GM12878 (cell line): ENCODE data around the gene CYP26B1. TPM values are rescaled to one million over a fixed set of nuclear protein-coding genes. Genes with fewer than 3 reads are reported as not detected.

Experiments
- ATAC-seq: fragments of 200-7000 bp; cut with Tn5 transposase; 3 replicates; pipeline ENCODE4 v1.9.1; 2020; ENCODE audit warnings: mild to moderate bottlenecking, moderate library complexity
- BruUV-seq: library from RNA; stranded (reverse); fragments of 400-500 nt; replicated peaks from 2 replicates; lab custom pipeline; 2021; lab: Mats Ljungman, UMichigan
- CTCF ChIA-PET: fragments of 300-600 bp; sonication (Branson Sonifier 250); formaldehyde crosslinking; extraction: SDS; loops from one replicate; lab custom pipeline; 2021; ENCODE audit warnings: inconsistent platforms; lab: Yijun Ruan, JAX
- POLR2A ChIA-PET: fragments of 350-600 bp; formaldehyde crosslinking; extraction: SDS; loops from one replicate; lab custom pipeline; 2021; ENCODE audit warnings: inconsistent platforms; lab: Charles Lee
- RAD21 ChIA-PET: fragments of 300-600 bp; sonication (Branson Sonifier 250); formaldehyde crosslinking; loops from one replicate; lab custom pipeline; 2023; ENCODE audit warnings: antibody characterized with exemption; ENCODE audit not compliant: unreplicated experiment; lab: Charles Lee
- SMC1A ChIA-PET: fragments of 300-600 bp; sonication (Branson Sonifier 250); formaldehyde crosslinking; loops from one replicate; lab custom pipeline; 2023; ENCODE audit not compliant: unreplicated experiment, uncharacterized antibody; lab: Charles Lee
- DNase-seq: peaks from one replicate; pipeline ENCODE4 v3.0.0-alpha.2; 2011; ENCODE audit warnings: low read depth, low spot score
- FAIRE-seq: peaks from 3 replicates; lab custom pipeline; 2011; peaks lifted over from hg19 to GRCh38; lab: Jason Lieb, UNC
- H2AFZ ChIP-seq: 2 replicates; pipeline ENCODE4 v1.6.0; 2011; ENCODE audit warnings: low read depth, low read length, control low read depth; ENCODE audit not compliant: control insufficient read depth
- H3K27ac ChIP-seq: 2 replicates; pipeline ENCODE4 v1.5.1; 2011; ENCODE audit warnings: control low read depth; ENCODE audit not compliant: control insufficient read depth, insufficient read depth
- H3K27me3 ChIP-seq, 2 experiments: replicated peaks in 1 of 2; 2 replicates each; pipeline versions ENCODE4 v1.6.0 to v1.6.1; 2011; ENCODE audit warnings: low read length in 1 of 2; ENCODE audit not compliant: control insufficient read depth in 2 of 2, insufficient read depth in 2 of 2
- H3K36me3 ChIP-seq, 2 experiments: 2 replicates each; pipeline ENCODE4 v1.5.1; 2011; ENCODE audit warnings: low read length in 1 of 2; ENCODE audit not compliant: control insufficient read depth in 2 of 2, insufficient read depth in 2 of 2
- H3K4me1 ChIP-seq: 2 replicates; pipeline ENCODE4 v1.6.1; 2011; ENCODE audit warnings: mild to moderate bottlenecking, low read length, moderate library complexity, mixed read lengths; ENCODE audit not compliant: control insufficient read depth, insufficient read depth
- H3K4me2 ChIP-seq: 2 replicates; pipeline ENCODE4 v1.6.0; 2011; ENCODE audit warnings: control low read depth; ENCODE audit not compliant: control insufficient read depth, insufficient read depth
- H3K4me3 ChIP-seq: fragments of 200-600 bp; sonication (generic); 2 replicates; pipeline ENCODE4 v1.5.1; 2016
- H3K79me2 ChIP-seq: 2 replicates; pipeline ENCODE4 v1.6.0; 2011; ENCODE audit warnings: low read length; ENCODE audit not compliant: control insufficient read depth, insufficient read depth
- H3K9ac ChIP-seq: 2 replicates; pipeline ENCODE4 v1.8.0; 2011; ENCODE audit warnings: low read length, control low read depth, mixed read lengths; ENCODE audit not compliant: control insufficient read depth, insufficient read depth
- H3K9me3 ChIP-seq: replicated peaks from 3 replicates; pipeline ENCODE4 v1.5.1; 2011; ENCODE audit warnings: mild to moderate bottlenecking, low read length; ENCODE audit not compliant: control insufficient read depth, insufficient read depth
- H4K20me1 ChIP-seq: 2 replicates; pipeline ENCODE4 v1.6.0; 2011; ENCODE audit not compliant: control insufficient read depth, insufficient read depth
- BACH1 ChIP-seq: fragments of 450-650 bp; IDR thresholded peaks from 2 replicates; pipeline ENCODE4 v1.6.1; 2017; ENCODE audit warnings: mild to moderate bottlenecking, borderline replicate concordance
- CBX5 ChIP-seq: sonication (generic); IDR thresholded peaks from 2 replicates; pipeline ENCODE4 v1.6.1; 2016; ENCODE audit warnings: low read depth, moderate library complexity, mild to moderate bottlenecking, inconsistent platforms
- EP300 ChIP-seq, 2 experiments: fragments of 150-350 bp in 1 of 2; IDR thresholded peaks; 2 replicates each; pipeline ENCODE4 v1.6.1; 2011 to 2012; ENCODE audit warnings: low read depth in 2 of 2, low read length in 2 of 2, borderline replicate concordance in 1 of 2, improper control_type of control experiment in 1 of 2, inconsistent platforms in 1 of 2; ENCODE audit not compliant: control insufficient read depth in 1 of 2
- IRF4 ChIP-seq: IDR thresholded peaks from 2 replicates; pipeline ENCODE4 v1.6.1; 2011; ENCODE audit warnings: low read depth, low read length
- MEF2A ChIP-seq: IDR thresholded peaks from 2 replicates; pipeline ENCODE4 v1.6.1; 2011; ENCODE audit warnings: low read depth, mild to moderate bottlenecking, low read length, moderate library complexity; ENCODE audit not compliant: insufficient read depth
- PAX8 ChIP-seq: fragments of 450-650 bp; IDR thresholded peaks from 2 replicates; pipeline ENCODE4 v1.6.1; 2017; ENCODE audit warnings: mild to moderate bottlenecking, moderate library complexity
- RB1 ChIP-seq: fragments of 450-650 bp; formaldehyde crosslinking; IDR thresholded peaks from 2 replicates; pipeline ENCODE4 v1.6.1; 2017; ENCODE audit warnings: mild to moderate bottlenecking, borderline replicate concordance
- SPI1 ChIP-seq: IDR thresholded peaks from 2 replicates; pipeline ENCODE4 v1.6.1; 2011; ENCODE audit warnings: low read depth, mild to moderate bottlenecking, low read length, moderate library complexity, borderline replicate concordance; ENCODE audit not compliant: insufficient read depth
- TBL1XR1 ChIP-seq: IDR thresholded peaks from 2 replicates; pipeline ENCODE4 v1.6.1; 2012; ENCODE audit warnings: low read depth, low read length, improper control_type of control experiment
- TCF7 ChIP-seq: IDR thresholded peaks from 2 replicates; pipeline ENCODE4 v1.6.1; 2014; ENCODE audit warnings: antibody characterized with exemption, borderline replicate concordance
- ZNF207 ChIP-seq: fragments of 450-650 bp; IDR thresholded peaks from 2 replicates; pipeline ENCODE4 v1.6.1; 2014; ENCODE audit warnings: antibody characterized with exemption, mild to moderate bottlenecking, borderline replicate concordance
- WGBS: methylation state at CpG from one replicate; pipeline ENCODE4 v1.1.6; 2016; ENCODE audit warnings: low lambda C conversion rate; ENCODE audit not compliant: insufficient replicate concordance, insufficient coverage; ENCODE audit errors: missing lambda C conversion rate; 5-methylcytosine and 5-hydroxymethylcytosine counted together
- in situ Hi-C: fragments of 300-500 bp; cut with MboI; formaldehyde crosslinking; loops from 9 replicates; pipeline ENCODE4 v1.14.3; 2018; ENCODE audit warnings: mixed read lengths
- intact Hi-C: fragments of 100-400 bp; cut with micrococcal nuclease; formaldehyde crosslinking; loops from one replicate; pipeline ENCODE4 v1.14.2; 2022; ENCODE audit not compliant: unreplicated experiment
- polyA plus RNA-seq, 11 experiments: library from polyadenylated mRNA; depleted of rRNA in 4 of 11; unstranded in 6 of 11; stranded (reverse) in 5 of 11; fragments of >200 nt; fragmentation: Nextera tagmentation in 4 of 11; fragmentation: Illumina TruSeq in 1 of 11; extraction: Ambion mirVana in 4 of 11; extraction: Trizol in 1 of 11; gene quantifications; 1 replicate in 1 of 11; 2 replicates in 10 of 11; pipeline versions ENCODE4 v1.2.1 to v1.2.3, GENCODE V29; 2011 to 2016; ENCODE audit warnings: inconsistent platforms in 2 of 11, missing spikeins in 2 of 11, low read depth in 1 of 11
- total RNA-seq, 4 experiments: library from RNA; depleted of rRNA in 3 of 4; stranded (reverse); fragments of >200 nt in 3 of 4; fragmentation: Illumina TruSeq in 1 of 4; extraction: Trizol in 1 of 4; gene quantifications; 2 replicates each; pipeline versions ENCODE4 v1.2.1 to v1.2.3, GENCODE V29; 2013 to 2021
- TF ChIP-seq, protein P1 (sequence below): fragments of 450-650 bp; IDR thresholded peaks from 2 replicates; pipeline ENCODE4 v1.6.1; 2017; ENCODE audit warnings: mild to moderate bottlenecking
- TF ChIP-seq, protein P2 (sequence below): IDR thresholded peaks from 2 replicates; pipeline ENCODE4 v1.6.1; 2012; ENCODE audit warnings: low read depth, low read length, improper control_type of control experiment

Gene CYP26B1
- total and polyA plus RNA-seq, 10 of the 15 experiments (the other 5 are each of a cell fraction or from before 2014, with no cell fraction given): not detected

DNA sequence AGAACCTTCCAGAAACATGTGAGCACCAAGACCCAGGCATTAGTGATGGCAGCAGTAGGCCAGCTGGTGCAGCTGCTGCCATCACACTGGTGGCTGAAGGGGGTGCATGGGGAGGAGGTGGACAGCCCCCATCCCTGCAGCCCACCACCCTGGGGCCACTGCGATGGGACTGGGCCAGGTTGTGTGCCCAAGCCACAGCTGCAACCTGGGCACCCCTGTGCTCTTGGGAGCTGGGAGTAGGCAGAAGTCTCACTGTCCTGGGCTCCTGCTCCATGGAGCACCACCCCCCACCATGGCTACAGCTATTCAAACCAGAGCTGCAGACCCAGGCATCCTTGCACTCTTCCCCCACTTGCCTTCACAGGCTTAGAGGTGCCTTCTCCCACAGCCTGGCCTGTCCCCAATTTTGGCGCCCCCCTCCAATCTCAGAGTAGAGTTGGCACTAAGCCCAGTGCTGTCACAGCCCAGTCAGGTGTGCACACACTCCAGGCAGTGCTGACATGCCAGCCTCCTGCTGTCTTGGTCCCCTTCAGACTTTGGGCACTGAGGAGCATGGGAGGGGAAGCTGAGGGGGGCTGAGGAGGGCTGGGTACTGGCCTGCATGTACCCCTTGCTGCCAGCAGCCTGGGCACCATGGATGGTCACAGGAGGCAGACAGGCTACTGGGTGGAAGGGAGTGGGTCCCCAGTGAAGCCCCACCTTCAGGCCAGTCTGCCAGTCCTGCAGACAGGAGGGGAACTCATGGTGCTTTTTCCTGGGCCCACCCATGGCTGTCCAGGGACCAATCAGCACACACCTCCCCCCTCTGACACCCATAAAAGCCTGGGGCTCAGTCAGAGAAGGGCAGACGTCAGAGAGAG, 67.1 kb downstream of the CYP26B1 start:
- WGBS: 0% methylated on average over 3 of the region's 3 CpGs
- intact Hi-C loops: no loop called here

More for the DNA sequence above, 67.1 kb downstream of the CYP26B1 start:
- ATAC-seq (no peak), DNase-seq (no peak), FAIRE-seq (no peak)
- Histone ChIP-seq H3K9me3 (no peaks in the 10 kb centered on the region), H3K4me3 (no peak overlapping the region), H3K27ac (no peak overlapping the region), H3K9ac (no peak overlapping the region), H3K79me2 (no peaks in the 10 kb centered on the region), H3K36me3 (no peaks in the 10 kb centered on the region), H2AFZ (no peak overlapping the region), H4K20me1 (no peaks in the 10 kb centered on the region), H3K4me2 (no peak overlapping the region), H3K4me1 (no peaks in the 10 kb centered on the region), H3K27me3 (no peaks in the 10 kb centered on the region)
- no TSS peak for BruUV-seq
- CTCF ChIA-PET: no interaction called here
- POLR2A ChIA-PET: no interaction called here
- RAD21 ChIA-PET: no interaction called here
- SMC1A ChIA-PET: no interaction called here
- TF ChIP-seq TBL1XR1 (no peak), ZNF207 (no peak), CBX5 (no peak), EP300 (IDR thresholded peaks at IDR 0.05; ENCODE audit: borderline replicate concordance in 1 of 2, control insufficient read depth in 1 of 2, low read depth in 2 of 2, low read length in 2 of 2) (no peak), MEF2A (no peak), BACH1 (no peak), TCF7 (no peak), IRF4 (no peak), RB1 (no peak), PAX8 (no peak), SPI1 (no peak)
- TF ChIP-seq, protein P1, sequence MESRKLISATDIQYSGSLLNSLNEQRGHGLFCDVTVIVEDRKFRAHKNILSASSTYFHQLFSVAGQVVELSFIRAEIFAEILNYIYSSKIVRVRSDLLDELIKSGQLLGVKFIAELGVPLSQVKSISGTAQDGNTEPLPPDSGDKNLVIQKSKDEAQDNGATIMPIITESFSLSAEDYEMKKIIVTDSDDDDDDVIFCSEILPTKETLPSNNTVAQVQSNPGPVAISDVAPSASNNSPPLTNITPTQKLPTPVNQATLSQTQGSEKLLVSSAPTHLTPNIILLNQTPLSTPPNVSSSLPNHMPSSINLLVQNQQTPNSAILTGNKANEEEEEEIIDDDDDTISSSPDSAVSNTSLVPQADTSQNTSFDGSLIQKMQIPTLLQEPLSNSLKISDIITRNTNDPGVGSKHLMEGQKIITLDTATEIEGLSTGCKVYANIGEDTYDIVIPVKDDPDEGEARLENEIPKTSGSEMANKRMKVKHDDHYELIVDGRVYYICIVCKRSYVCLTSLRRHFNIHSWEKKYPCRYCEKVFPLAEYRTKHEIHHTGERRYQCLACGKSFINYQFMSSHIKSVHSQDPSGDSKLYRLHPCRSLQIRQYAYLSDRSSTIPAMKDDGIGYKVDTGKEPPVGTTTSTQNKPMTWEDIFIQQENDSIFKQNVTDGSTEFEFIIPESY: no peak
- TF ChIP-seq, protein P2, sequence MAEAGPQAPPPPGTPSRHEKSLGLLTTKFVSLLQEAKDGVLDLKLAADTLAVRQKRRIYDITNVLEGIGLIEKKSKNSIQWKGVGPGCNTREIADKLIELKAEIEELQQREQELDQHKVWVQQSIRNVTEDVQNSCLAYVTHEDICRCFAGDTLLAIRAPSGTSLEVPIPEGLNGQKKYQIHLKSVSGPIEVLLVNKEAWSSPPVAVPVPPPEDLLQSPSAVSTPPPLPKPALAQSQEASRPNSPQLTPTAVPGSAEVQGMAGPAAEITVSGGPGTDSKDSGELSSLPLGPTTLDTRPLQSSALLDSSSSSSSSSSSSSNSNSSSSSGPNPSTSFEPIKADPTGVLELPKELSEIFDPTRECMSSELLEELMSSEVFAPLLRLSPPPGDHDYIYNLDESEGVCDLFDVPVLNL: no peak
- in situ Hi-C loops: no loop called here
